Pulmonary artery endothelial cell (primary cell): ENCODE data around the gene FSTL4. TPM values are rescaled to one million over a fixed set of nuclear protein-coding genes. Genes with fewer than 3 reads are reported as not detected.
"Not testable (repeated sequence)": the region's sequence is repeated elsewhere in the genome, so short reads cannot be mapped to it uniquely, and the experiment has no call there.

Experiments used
- DNase-seq: peaks from one replicate; pipeline ENCODE4 v3.0.0-alpha.2; 2011; ENCODE audit warnings: low read depth, low spot score
- total RNA-seq: library from RNA; depleted of rRNA; stranded (reverse); fragments of >200 nt; gene quantifications from 2 replicates; pipeline ENCODE4 v1.2.3, GENCODE V29; 2014

Gene FSTL4
- total RNA-seq, 1 donor from 2014 or later = not detected

GRCh38 chr5:133552925-133553525 is 59.3 kb downstream of the FSTL4 start:
- no peak for DNase-seq

- no peak for DNase-seq
Measured at GRCh38 chr5:133546500-133546899, 65.8 kb downstream of the FSTL4 start.

- no peak for DNase-seq
Measured at GRCh38 chr5:133544346-133544745, 68.0 kb downstream of the FSTL4 start.

- no peak for DNase-seq
Measured at GRCh38 chr5:133539818-133540217, 72.5 kb downstream of the FSTL4 start.

- no peak for DNase-seq
Measured at GRCh38 chr5:133538718-133539117, 73.6 kb downstream of the FSTL4 start.

GRCh38 chr5:133535241-133535929 is 77.0 kb downstream of the FSTL4 start:
- not testable (repeated sequence) for DNase-seq

- DNase-seq = no peak
Measured at GRCh38 chr5:133534566-133534965, 77.8 kb downstream of the FSTL4 start.

GRCh38 chr5:133533541-133533940 is 78.8 kb downstream of the FSTL4 start:
- DNase-seq = no peak

GRCh38 chr5:133531594-133531993 is 80.7 kb downstream of the FSTL4 start:
- no peak for DNase-seq

GRCh38 chr5:133531178-133531577 is 81.2 kb downstream of the FSTL4 start:
- DNase-seq = no peak

GRCh38 chr5:133530270-133530669 is 82.1 kb downstream of the FSTL4 start:
- DNase-seq = no peak

- no peak for DNase-seq
Measured at GRCh38 chr5:133528841-133529240, 83.5 kb downstream of the FSTL4 start.

- DNase-seq = no peak
Measured at GRCh38 chr5:133527311-133527710, 85.0 kb downstream of the FSTL4 start.

GRCh38 chr5:133526368-133526767 is 86.0 kb downstream of the FSTL4 start:
- DNase-seq = no peak

GRCh38 chr5:133525126-133525525 is 87.2 kb downstream of the FSTL4 start:
- no peak for DNase-seq

GRCh38 chr5:133524666-133525065 is 87.7 kb downstream of the FSTL4 start:
- no peak for DNase-seq

GRCh38 chr5:133523961-133524586 is 88.3 kb downstream of the FSTL4 start:
- no peak for DNase-seq

- DNase-seq = no peak
Measured at GRCh38 chr5:133523013-133523658, 89.2 kb downstream of the FSTL4 start.

GRCh38 chr5:133521801-133522200 is 90.5 kb downstream of the FSTL4 start:
- DNase-seq = no peak

- no peak for DNase-seq
Measured at GRCh38 chr5:133520991-133521706, 91.2 kb downstream of the FSTL4 start.

- DNase-seq = no peak
Measured at GRCh38 chr5:133520062-133520461, 92.3 kb downstream of the FSTL4 start.

- no peak for DNase-seq
Measured at GRCh38 chr5:133519191-133519590, 93.2 kb downstream of the FSTL4 start.
